Cardiac septum (tissue), 1 donor: ENCODE results near the gene EFL1. TPM values are rescaled to one million over a fixed set of nuclear protein-coding genes. Genes with fewer than 3 reads are reported as not detected.

Experiments used
- DNase-seq: peaks from one replicate; pipeline ENCODE4 v3.0.0-alpha.2; 2020; ENCODE audit warnings: low spot score
- intact Hi-C: fragments of 100-400 bp; cut with DNase I; formaldehyde crosslinking; loops from one replicate; pipeline ENCODE4 v1.14.0; 2022
- total RNA-seq: library from RNA; stranded (reverse); fragmentation: NEBNext Ultra II Directional; extraction: Animal tissue kit (Norgen Biotek cat#: 25700); gene quantifications from one replicate; pipeline ENCODE4 v1.2.1, GENCODE V29; 2021
- donor health status: DM: no; HTN: no; CAD: no.

The EFL1 gene
- total RNA-seq, 1 donor from 2014 or later: 10.3 TPM

- no peak for DNase-seq
- intact Hi-C loops: loop anchor here (5.0 kb wide), 1 partner anchor 92 kb away; no protein-coding TSS in a partner anchor
Measured at GRCh38 chr15:82105451-82106215, 156.9 kb downstream of the EFL1 start.

- intact Hi-C loops: no loop called here
- DNase-seq: no peak
Measured at GRCh38 chr15:82103468-82103867, 159.1 kb downstream of the EFL1 start.

GRCh38 chr15:82100111-82100929, 162.2 kb downstream of the EFL1 start:
- intact Hi-C loops: no loop called here
- no peak for DNase-seq

GRCh38 chr15:82098674-82099073, 163.9 kb downstream of the EFL1 start:
- DNase-seq: no peak
- intact Hi-C loops: no loop called here

GRCh38 chr15:82095803-82096202, 166.7 kb downstream of the EFL1 start:
- intact Hi-C loops: no loop called here
- DNase-seq: no peak

- intact Hi-C loops: no loop called here
- no peak for DNase-seq
Measured at GRCh38 chr15:82093774-82094211, 168.7 kb downstream of the EFL1 start.

GRCh38 chr15:82093325-82093724, 169.2 kb downstream of the EFL1 start:
- DNase-seq: no peak
- intact Hi-C loops: no loop called here

- intact Hi-C loops: no loop called here
Measured at GRCh38 chr15:82091636-82092140, 170.8 kb downstream of the EFL1 start.

GRCh38 chr15:82086243-82086995, 176.1 kb downstream of the EFL1 start:
- intact Hi-C loops: no loop called here
- no peak for DNase-seq

More at GRCh38 chr15:82091636-82092140, 170.8 kb downstream of the EFL1 start:
- no peak for DNase-seq

GRCh38 chr15:82081914-82082762, 180.4 kb downstream of the EFL1 start:
- no peak for DNase-seq

GRCh38 chr15:82080774-82081173, 181.8 kb downstream of the EFL1 start:
- intact Hi-C loops: no loop called here

More at GRCh38 chr15:82081914-82082762, 180.4 kb downstream of the EFL1 start:
- intact Hi-C loops: no loop called here

More at GRCh38 chr15:82080774-82081173, 181.8 kb downstream of the EFL1 start:
- DNase-seq: no peak

Other genes with a start within 250 kb of the EFL1 start
- gene MEX3B, start 216.7 kb downstream of the EFL1 start, total RNA-seq: 2.6 TPM
- 3.3 TPM for gene SAXO2, start 84 bp upstream of the EFL1 start, total RNA-seq
- 0.86 TPM for gene GOLGA6L10, start 86.7 kb upstream of the EFL1 start, total RNA-seq
- gene GOLGA6L9, start 167.1 kb upstream of the EFL1 start, total RNA-seq: 1.8 TPM